Stimulated activated naive CD4-positive, alpha-beta T cell (primary cell): ENCODE results near the gene LRFN2.

Experiments
- DNase-seq, 6 experiments: peaks; one replicate each; lab custom pipeline; 2025; lab: John Stamatoyannopoulos, UW

The LRFN2 gene

DNA sequence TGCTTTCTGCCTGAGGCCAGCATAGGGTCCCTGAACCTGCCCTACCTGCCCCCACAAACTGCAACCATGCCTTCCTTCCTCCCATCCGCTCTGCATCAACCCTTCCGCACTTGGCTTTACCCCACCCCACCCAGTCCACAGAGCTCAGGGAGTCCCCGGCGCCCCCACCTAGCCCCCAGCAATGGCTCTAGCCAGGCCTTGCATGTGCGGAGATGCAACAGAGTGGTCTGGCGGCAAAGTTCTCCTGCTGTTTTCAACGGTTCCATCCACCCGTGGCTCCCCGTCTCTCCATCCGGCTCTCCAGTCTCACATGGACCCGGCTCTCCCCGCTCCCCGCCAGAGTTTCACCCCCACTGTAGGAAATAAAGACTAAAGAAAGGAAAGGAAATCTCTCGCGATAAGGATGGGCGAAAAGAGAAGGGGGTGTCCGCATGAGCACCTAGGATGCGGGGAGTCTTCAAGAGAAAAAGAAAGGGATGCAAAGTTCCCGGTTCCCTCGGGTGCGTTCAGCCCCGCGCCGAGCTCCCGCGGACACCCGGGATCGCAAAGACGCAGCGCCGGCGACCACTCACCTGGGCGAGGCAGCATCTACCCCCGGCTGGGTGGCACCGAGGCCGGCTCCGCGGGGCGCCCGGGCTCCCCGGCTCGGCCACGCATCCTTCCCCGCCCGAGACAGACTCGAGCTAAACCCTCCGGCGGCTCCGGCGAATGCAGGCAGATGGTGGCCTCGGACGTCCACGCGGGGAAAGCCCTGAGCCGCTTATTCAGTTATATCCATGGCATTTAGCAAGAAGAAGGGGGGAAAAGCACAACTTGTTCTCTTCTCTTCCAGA lies 579 bp downstream of the LRFN2 start:
- peak in 1 of 6 experiments; percentile 29 for DNase-seq

DNA sequence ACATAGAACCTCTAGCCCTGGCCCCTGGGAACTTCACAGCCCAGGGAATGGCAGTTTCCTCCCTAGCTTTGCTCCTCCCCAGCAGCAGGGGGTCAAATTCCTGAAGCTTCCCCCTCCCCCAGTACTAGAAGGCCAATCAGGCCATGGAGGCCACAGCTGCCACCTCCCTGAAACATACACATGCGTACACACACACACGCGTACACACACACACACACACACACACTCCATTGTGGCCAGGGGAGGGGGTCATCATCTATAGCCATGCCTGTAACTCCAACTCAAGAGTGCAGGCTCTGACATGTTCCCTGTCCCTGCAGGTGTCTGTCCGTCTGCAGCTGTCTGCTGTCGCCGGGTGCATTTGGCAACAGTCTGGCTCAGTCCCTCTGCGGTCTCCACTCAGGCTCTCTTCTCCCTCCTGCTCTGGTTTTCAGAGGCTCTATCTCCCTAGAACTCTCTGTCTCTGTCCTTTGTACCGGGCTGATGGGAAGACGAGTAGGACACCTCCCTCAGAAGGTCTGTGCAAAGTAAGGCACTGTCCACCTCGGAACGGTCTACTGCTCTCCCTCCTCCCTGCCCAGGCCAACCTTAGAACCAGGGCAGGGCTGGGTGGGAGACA lies 1.4 kb downstream of the LRFN2 start:
- peak in 1 of 6 experiments; percentile 8 for DNase-seq

DNA sequence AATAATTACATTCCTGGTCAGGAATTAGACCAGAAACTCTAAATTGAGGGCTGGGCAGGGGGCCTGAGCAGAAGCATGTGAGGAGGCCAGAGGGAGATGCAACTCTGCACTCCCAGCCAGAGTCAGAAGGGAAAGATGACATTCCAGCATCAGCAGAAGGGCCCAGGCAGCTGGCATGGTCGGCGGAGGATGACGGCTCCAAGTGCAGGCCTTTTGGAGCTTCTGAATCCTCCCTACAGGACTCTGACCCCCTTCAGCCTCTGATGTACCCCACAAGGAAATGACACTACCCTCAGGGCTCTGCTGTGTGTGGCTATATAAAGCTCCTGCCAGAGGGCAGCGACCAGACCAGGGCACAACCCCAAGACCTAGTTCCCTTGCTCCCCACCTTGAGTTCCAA lies 1.9 kb downstream of the LRFN2 start:
- DNase-seq: no peak

DNA sequence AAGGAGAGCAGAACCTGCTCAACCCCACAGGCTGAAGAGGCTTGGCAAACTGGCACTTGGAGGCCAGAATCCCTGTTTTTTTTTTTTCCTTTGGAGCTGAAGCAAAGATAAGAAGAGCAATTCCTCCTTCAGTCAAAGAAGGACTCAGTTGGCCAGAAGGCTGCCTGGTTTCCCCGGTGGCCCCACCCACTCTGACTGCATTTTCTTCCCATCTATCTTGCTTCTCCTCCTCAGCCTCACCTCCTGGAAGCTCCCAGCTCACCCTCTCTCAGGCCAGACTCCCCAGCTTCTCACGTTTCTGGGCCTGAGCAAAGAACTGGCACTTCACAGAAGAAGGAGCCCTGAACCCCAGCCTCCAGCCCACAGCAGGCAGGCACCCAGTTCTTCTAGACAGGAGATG lies 2.4 kb downstream of the LRFN2 start:
- no peak for DNase-seq

DNA sequence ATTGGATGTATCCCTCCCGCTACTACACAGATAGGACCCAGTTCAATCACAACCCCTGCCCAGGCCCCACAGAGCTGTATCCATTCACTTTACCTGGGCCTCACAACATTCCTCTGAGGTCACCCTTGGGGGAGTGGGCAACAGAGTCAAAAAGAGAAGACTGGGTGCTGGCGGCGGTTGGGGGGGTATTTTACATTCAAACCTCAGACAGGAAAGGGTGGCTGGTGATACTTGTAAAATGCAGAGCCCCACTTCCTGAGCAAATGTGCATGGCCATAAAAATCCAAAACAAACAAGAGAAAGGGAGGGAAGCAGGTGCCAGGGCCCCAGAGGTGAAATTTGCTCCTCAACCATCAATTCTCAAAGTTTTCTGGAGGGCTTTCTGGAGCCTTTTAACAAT lies 3.5 kb downstream of the LRFN2 start:
- DNase-seq: no peak

DNA sequence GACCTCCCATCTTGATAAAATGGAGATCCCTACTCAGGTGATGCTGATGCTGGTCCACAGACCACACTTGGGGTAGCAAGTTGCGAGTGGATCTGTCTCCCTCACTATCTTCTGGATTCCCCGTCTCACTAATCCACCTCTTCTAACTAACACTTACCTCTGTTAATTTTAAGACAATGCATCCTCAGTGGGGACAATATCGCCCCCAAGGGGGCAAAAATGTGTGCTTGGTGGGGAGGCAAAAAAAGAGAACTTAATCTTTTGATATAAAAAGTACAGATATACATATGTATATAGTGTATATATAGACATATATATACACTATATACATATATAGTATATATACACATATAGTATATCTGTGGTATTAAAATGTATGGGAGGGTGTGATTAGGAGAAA lies 4.3 kb downstream of the LRFN2 start:
- peak in 1 of 6 experiments; percentile 22 for DNase-seq

DNA sequence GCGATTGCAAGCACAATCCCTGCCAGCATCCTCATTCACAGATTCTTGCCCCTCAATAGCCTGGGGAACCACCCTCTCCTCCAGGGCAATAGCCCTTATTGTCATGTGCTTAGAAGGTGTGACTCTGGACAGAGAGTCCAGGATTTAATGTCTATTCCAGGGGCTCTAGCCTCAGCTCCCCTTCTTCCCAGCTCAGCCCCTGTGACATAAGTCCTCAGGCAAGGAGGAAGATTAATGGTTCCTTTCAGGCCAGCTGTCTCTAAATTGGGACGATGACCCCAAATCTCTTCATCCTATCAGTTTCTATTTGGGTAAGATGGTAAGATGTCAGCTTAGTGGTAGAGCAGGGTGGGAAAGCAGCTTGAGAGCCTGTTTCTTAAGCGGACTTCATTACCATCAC lies 8.1 kb downstream of the LRFN2 start:
- no peak for DNase-seq

DNA sequence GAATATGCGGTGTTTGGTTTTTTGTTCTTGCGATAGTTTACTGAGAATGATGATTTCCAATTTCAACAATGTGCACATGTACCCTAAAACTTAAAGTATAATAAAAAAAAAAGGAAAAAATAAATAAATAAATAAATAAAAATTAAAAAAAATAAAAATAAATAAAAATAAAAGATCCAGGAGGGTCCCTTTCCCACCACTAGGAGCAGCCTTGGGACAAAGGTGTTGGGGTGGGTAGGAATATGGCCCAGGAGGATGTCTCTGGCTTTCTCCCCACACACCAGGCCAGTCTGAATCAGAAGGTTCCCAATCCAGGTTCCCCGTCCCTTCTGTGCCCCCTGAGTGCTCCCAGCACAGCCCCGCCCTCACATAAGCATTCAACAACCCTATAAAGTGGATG lies 9.5 kb downstream of the LRFN2 start:
- DNase-seq: no peak

DNA sequence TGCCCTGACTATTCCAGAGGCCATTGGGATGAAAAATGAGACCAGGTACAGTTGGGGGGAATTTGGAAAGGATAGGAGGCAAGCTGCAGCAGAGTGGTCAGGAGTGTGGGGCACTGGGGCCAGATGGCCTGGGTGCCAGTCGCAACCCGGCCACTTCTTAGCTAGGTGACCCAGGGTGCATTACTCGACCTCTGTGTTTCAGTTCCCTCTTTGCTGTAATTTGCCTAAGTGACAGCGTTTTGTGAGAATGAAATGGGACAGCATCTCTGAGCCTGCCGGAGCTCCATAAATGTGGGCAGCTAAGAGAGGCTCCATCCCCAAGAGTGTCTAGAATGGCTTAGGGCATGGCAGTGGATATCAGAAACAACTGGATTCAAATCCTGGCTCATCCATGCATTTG lies 13.9 kb downstream of the LRFN2 start:
- DNase-seq: no peak

DNA sequence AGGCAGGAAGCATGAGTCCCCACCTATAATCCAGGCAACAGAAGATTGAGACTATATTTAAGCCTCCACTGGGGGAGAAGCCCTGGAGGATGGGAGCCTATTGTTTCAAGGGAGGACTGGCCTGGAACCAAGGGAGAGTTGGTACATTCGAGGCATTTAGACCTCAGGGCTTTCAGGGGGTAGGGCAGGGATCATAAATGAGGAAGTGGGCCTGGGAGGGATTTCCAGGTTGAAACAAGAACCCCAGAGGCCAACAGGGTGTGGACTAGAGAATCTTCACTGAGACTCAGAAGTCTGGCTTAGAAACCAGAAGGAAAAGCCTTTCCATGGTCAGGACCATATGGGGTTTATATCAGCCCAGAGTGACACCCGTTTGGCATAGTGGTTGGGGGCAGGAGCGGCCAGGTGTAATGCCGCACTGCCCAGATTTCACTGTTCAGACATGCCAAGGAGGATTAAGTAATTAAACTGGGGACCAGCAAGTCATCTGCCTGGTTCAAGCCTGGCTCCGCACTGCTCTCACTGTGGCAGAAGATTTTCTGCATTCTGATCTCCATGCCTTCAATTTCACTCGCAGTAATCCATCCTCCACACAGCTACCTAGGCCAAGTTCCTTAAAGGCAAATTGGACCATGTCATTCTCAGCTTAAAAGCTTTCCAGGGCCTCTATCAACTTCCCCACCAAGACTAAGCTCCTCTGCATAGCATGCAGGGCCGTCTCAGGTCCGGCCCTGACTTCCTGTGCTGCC lies 17.8 kb downstream of the LRFN2 start:
- DNase-seq: no peak

DNA sequence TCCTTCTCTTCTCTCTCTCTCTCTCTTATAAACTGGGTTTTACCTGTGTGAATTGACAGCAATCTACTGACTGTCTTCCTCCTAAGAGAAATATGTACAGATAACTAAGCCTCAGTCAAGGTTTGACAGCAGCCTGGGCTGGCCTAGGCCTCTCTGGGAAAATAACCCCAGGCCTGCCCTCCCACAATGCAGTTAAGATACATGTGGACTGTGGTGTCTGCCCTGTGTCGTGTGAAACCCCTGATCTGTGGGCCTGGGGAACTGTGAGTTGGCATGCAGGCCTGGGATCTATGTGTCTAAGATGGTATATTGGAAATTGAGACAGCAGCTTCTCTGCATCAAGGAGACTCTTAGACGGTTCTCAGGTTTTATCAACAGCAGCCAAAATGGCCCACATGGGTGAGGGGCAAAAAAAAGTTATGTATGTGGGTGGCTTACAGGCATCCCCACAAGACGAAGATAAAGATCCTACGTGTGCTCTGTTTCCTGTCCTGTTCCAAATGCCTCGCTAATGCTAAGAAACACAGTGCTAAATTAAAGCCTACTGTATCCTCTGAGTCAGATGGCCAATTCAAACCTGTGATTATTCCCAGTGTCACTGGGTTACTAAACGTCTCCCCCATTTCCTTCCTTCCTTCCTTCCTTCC lies 19.0 kb downstream of the LRFN2 start:
- no peak for DNase-seq

DNA sequence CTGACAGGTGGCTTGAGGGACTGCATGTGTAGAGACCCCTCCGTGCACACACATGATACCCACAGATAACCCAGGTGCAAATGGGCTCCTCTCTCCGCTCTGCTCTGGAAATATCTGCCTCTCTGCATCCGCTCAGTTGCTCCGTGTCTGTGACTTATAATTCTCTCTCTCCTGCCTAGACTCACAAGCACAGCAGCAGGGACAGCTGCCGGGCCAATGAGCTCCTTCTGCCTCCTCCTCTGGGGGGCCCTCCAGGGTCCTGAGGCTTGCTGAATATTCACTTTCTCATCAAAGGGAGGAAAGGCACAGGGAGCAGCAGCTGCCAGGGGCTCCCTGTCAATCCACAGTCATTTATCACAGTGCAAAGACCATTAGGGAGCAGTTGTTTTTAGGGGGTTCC lies 24.1 kb downstream of the LRFN2 start:
- DNase-seq: no peak

DNA sequence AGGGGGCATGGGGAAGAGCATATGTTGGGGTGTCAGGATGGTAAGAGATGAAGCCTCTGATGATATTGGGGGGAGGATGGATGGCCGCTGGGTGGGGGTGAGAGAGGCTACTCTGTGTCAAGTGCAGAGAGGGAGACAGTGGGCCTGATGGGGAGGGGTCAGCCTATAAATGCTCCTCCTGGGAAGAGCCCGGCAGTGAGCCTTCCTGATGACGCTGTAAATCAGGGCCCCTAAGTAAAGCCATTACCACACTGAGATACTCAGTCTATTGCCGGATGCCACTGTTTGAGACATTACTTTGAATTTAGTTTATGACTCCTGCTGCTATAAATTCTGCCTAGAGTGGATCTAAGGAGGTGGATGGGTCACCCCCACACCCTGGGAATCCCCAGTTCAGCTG lies 28.1 kb downstream of the LRFN2 start:
- DNase-seq: no peak

DNA sequence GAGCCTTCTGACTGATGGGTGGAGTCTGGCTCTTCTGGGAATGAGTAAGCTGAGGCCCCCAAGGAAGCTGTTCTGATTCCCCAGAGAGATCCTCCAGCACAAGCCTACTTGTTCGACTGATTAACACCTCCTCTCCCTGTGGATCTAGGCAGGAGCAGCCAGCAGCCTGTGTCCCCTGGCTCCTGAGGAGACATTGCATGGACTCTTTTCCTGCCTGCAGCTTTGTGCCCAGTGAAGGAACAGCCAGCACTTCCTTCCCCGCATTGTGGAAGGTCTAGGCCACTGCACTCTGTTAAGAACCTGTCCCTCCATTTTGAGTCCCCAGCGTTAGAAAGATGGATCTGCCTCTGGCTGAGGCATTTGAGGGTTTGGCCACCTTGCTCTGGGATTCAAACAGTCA lies 29.1 kb downstream of the LRFN2 start:
- DNase-seq: no peak

DNA sequence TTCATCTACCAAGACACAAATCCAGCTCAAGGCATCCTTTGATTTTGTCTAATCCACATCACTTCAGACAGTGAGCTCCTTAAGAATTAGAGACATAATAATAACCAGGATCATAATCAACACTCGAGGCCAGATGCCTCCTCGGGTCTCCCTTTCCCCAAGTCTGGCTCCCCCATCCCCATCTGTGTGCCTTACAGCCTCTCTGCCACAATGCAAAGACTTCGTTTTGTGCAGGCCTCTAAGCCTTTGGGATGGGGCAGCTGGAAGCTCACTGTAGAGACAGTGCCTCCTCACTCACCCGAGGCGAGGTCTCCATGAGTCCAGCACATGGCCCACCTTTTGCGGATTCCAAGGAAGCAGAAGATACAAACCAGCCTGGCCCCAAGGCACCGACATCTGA lies 30.3 kb downstream of the LRFN2 start:
- no peak for DNase-seq

DNA sequence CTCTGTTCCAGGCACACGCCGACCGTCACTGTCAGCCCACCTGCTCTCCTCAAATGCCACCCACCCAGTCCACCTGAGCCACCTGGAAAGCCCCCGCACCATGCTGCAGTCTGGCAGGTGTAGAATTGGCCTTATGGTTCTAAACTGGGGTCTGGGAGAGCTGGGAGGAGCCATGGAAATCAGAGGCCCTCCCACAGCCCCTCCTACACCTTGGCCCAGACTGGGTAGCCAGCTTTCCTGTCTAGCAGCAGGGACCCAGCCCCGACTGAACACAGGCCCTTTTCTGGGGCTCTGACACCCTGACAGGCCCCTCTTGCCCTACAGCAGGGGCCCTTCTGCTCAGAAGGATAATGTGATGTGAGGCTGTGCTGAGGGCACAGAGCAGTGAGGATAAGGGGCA lies 31.1 kb downstream of the LRFN2 start:
- DNase-seq: no peak

DNA sequence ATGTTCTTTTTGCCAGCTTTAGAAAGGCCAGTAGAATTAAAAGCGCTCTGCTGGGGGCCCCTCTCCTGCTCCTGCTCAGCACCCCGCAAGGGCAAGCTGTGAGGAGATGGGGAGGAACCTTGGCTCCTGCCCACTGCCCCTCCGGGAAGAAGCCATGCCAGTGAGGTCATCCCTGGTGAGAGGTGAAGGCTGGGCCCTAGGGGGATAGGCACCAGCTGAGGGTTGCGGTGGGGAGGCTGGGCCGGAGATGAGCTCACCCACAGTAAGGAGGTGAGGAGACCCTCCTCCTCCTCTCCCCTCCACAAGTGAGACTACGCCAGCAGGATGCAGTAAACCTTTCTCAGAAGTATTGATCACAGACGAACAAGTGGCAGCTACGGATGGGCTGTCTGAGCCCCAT lies 32.1 kb downstream of the LRFN2 start:
- no peak for DNase-seq

DNA sequence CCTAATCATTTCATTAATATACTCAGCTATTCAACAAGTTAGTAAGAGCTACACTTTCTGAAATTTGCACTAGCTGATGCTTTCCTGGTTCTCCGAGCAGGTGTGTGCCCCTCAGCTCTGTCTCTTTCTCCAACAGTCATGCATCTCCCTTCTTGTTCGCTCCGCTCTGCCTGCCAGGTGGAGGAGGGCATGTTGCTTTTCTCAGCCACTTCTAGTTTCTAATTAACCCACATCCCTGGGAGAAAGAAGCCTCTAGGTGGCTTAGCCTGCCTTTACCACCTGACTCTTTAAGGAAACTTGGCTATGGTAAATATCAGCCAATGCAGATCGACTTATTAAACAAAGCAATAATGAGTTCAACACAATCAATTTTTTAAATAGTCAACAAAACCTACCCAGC lies 34.2 kb downstream of the LRFN2 start:
- no peak for DNase-seq

DNA sequence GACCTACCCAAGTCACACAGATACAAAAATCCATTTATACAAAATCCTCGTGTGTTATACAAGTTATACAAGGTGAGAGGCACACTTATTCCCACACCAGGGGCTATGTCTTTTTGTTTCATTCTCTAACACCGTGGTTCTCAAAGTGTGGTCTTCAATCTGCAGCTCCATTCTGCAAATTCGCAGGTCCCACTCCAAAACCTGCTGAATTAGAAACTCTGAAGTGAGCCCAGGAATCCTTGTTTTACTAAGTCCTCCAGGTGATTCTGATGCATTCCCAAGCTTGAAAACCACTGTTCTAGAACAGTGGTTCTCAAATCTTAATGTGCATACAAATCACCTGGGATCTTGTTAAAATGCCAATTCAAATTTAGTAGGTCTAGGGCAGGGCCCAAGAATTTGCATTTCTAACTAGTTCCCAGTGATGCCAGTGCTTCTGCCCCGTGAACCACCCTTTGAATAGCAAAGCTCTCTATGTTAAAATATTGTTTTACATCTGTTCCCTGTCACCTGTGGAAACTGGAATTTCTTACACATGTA lies 35.1 kb downstream of the LRFN2 start:
- DNase-seq: no peak

DNA sequence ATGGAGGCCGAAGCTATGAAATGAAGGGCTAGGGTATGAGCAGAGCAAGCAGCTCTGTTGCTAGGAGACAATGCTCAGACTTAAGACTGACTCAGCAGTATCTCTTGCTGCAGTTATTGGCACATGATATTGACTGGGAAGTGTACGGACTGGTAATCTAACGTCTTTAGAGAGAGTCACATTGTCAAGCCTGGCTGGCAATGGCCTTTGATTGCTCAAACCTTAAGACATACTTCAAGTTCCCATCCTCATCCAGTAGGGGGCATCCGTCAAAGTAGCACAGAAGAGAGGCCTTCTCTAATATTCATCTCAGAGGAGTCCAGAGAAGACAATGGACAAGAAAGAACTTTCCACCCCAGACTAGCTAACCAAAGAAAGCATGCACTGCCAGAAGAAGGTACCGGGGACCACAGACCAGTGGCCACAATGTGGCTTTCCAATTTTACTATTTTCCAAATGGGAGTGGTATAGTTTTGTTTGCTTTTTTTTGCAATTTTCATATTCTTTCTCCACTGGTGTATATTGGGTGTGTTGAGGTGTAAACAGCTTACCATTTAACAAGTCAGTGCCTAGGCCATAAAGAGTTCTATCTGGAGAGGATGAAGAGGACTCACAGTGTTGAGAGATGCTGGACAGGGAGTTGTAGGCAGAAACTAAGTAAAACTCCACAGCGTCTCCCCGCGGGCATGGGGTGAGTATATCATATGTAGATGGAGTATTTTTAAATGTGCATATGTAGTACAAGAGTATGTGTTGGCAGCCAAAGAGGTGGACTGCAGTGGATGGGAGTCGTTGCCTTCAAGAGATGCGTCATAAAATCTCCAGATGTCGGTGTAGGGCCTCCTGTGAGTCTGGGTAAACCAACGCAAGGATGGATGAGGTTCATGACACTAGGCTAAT lies 36.7 kb downstream of the LRFN2 start:
- peak in 1 of 6 experiments; percentile 4 for DNase-seq

DNA sequence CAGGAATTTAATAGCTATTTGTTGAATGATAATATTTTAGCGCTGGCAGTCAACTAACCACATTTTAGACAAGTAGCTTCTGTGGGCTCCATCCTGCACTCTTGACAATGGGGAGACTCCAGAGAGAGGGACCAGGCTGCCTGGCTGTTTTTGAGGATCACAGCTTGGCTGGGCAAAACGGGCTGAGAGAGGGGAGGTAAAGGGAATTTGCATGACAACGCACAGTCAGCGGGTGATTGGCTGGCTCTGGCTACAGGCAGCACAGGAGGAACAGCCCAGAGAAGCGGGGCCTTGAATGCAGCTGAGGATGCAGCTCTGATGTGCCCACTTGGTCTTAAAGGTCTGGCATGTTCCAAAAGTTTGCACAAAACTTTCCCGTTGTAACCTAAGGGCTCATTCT lies 41.2 kb downstream of the LRFN2 start:
- no peak for DNase-seq
